ENCODE measurements around the gene RAB4A. TPM values are rescaled to one million over a fixed set of nuclear protein-coding genes. Genes with fewer than 3 reads are reported as not detected.

Gene RAB4A
- total RNA-seq, 1 donor from 2014 or later, result 51.5 TPM

DNA sequence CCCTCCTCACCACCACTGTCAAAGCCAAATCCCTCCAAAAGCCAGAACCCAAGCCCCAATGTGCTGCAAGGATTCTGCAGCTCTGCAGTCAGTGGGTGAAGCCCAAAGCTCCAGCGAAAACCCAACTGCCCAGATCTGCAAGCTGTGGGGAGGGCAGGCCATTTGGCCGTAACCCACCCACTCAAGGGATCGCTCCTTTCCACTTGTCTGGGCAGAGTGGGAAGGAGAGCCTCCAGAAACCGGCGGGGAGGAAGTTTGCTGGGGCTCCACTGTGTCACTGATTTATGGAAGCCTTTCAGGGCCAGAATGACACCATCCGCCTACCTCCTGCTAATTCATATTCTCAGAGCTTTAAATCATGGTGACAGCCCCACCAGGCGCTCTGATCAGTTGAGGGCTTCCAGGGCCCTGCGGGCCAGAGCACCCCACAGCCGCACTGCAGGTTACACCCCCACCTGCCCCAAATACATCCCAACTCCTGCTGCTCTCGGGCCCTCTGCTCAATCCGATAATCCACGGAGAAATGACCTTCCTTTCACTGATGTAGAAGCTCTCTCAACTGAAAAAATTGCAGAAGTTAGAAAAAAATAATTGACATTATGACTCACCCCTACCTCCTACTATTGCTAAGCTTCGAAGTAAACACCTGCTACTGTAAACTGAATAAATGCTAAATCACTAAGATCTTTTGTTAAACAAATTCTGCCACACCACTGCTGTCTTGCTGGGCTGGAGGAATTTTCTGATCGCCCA, 40.6 kb upstream of the RAB4A start:
- Histone ChIP-seq H3K36me3 (no peaks in the 10 kb centered on the region), H3K27me3 (ENCODE audit: low read depth) (peaks cover 5% of the 10 kb centered on the region), H3K9me3 (no peaks in the 10 kb centered on the region), H3K27ac (peak overlapping the region; percentile 66), H3K4me1 (peaks cover 32% of the 10 kb centered on the region), H3K4me3 (peak overlapping the region; percentile 3)
- peak; percentile 11 to 13 for ATAC-seq
- intact Hi-C loops (cut with DNase I), result no loop called here
- TF ChIP-seq, protein P1, sequence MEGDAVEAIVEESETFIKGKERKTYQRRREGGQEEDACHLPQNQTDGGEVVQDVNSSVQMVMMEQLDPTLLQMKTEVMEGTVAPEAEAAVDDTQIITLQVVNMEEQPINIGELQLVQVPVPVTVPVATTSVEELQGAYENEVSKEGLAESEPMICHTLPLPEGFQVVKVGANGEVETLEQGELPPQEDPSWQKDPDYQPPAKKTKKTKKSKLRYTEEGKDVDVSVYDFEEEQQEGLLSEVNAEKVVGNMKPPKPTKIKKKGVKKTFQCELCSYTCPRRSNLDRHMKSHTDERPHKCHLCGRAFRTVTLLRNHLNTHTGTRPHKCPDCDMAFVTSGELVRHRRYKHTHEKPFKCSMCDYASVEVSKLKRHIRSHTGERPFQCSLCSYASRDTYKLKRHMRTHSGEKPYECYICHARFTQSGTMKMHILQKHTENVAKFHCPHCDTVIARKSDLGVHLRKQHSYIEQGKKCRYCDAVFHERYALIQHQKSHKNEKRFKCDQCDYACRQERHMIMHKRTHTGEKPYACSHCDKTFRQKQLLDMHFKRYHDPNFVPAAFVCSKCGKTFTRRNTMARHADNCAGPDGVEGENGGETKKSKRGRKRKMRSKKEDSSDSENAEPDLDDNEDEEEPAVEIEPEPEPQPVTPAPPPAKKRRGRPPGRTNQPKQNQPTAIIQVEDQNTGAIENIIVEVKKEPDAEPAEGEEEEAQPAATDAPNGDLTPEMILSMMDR (IDR thresholded peaks at IDR 0.05), result no peak
- no peak for DNase-seq

DNA sequence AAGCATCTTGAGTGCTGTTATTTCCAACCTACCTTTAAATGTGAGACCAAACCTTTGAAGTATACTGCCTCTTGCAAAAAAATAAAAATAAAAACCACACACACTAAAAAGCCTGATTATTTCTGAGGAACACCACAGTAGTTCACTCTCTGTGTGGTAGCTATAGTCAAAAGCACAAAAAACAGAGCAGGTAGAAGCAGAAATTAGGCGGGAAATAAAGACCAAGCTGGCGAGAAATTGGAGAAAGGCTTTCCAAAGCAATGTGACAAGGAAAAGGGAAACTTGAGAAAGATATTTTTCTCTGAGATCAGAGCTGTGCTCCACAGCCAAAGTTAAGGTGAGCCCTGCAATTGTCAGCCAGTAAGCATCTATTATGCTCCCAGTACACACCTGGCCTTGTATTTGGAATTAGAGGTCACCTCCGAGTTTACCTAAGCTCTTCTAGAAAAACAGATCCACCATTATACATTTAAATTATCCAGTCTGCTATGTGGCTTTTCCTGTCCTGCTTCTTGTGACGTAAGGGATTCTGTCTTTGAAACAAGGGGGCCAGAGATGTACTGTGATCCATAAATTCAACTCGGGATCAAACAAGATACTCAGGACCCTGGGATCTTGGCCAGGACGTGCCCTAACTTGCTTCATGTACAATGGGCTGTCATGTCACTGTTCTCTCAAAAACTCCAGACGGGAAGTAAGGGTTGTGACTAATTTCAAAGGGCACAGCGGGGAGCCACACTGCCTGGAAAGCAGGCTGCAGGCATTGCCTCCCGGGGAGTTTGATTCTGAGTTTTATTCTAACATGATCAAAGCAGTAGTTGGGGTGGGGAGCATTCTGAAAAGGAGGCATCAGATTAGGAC, 39.8 kb upstream of the RAB4A start:
- no peaks in the 10 kb centered on the region for H3K9me3 ChIP-seq
- no peak overlapping the region for H3K4me3 ChIP-seq
- DNase-seq (no peak), ATAC-seq (no peak)
- no peak overlapping the region for H3K27ac ChIP-seq
- H3K27me3 ChIP-seq (ENCODE audit: low read depth), result peaks cover 5% of the 10 kb centered on the region
- H3K36me3 ChIP-seq, result no peaks in the 10 kb centered on the region
- TF ChIP-seq, protein P1 (IDR thresholded peaks at IDR 0.05), result no peak
- intact Hi-C loops (cut with DNase I), result no loop called here
- H3K4me1 ChIP-seq, result peaks cover 32% of the 10 kb centered on the region

DNA sequence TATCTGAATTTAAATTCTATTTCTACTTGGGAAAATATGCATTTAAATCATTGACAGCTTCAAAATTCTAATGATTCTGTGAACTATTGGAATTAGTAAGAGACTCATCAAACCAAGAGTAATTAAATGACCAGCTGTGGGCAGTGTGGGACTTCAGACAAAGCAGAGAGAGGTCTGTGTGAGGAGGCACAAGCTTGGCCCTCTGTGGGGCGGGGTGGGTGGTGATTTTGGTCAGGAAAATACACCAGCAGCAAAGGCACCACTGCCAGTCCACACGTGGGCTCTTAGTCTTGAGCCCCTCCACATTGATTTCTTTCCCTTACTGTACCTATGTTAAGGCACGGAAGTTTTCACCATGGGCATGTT, 39.2 kb upstream of the RAB4A start:
- H3K36me3 ChIP-seq, result no peaks in the 10 kb centered on the region
- peaks cover 32% of the 10 kb centered on the region for H3K4me1 ChIP-seq
- no peak overlapping the region for H3K27ac ChIP-seq
- H3K4me3 ChIP-seq, result no peak overlapping the region
- ATAC-seq, result no peak
- TF ChIP-seq, protein P1 (IDR thresholded peaks at IDR 0.05), result no peak
- no peak for DNase-seq
- H3K9me3 ChIP-seq, result no peaks in the 10 kb centered on the region
- peaks cover 5% of the 10 kb centered on the region for H3K27me3 ChIP-seq (ENCODE audit: low read depth)
- intact Hi-C loops (cut with DNase I), result no loop called here

DNA sequence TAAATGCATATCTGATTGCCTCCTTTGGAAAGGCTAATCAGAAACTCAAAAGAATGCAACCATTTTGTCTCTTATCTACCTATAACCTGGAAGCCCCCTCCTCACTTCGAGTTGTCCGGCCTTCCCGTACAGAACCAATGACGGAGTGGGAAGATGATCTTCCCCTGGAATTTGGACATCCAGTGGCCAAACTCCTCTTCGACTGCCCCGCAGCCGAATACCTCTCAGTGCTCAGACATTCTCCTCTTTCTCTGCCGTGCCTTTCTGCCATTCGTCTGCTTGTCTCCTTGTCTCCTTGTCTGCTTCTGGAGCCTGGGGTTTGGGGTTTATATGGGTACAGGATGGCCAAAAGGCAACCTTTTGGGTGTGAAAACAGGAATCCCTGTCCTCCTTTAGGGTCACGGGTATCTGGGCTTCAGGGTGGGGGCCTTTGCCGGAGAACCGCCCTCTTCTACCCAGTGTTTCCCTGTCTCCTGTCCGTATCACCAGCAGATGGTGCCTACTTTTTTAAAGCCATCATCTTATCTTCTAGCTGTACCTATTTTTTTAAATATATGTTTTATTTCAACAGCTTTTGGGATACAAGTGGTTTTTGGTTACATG, 35.9 kb upstream of the RAB4A start:
- no peak overlapping the region for H3K27ac ChIP-seq

DNA sequence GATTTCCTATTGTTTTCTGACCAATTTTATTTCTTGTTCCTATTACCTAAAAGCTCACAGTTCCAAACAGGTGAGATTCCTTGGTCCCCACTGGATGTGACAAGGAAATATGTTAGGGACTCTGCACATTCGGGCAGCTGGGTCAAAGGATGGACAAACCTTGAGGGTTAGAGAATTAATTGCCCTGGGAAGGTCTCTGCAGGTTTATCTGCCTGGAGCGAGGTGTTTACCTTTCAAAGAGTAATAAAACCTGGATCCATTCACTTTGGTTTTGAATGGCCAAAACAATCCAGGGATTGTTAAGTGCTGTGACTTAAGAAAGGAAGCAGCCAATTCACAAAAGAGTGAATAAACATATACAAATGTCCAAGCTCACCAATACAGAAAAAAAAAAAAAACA, 33.6 kb upstream of the RAB4A start:
- no peak overlapping the region for H3K4me3 ChIP-seq
- H3K4me1 ChIP-seq, result no peaks in the 10 kb centered on the region
- ATAC-seq (no peak), DNase-seq (no peak)
- intact Hi-C loops (cut with DNase I), result no loop called here
- no peaks in the 10 kb centered on the region for H3K9me3 ChIP-seq
- no peak overlapping the region for H3K27ac ChIP-seq
- H3K36me3 ChIP-seq, result no peaks in the 10 kb centered on the region
- peaks cover 5% of the 10 kb centered on the region for H3K27me3 ChIP-seq (ENCODE audit: low read depth)
- TF ChIP-seq, protein P1 (IDR thresholded peaks at IDR 0.05), result no peak

More for the DNA sequence above, 35.9 kb upstream of the RAB4A start:
- H3K4me1 ChIP-seq, result peaks cover 12% of the 10 kb centered on the region
- no peaks in the 10 kb centered on the region for H3K9me3 ChIP-seq
- intact Hi-C loops (cut with DNase I), result no loop called here
- peaks cover 5% of the 10 kb centered on the region for H3K27me3 ChIP-seq (ENCODE audit: low read depth)
- TF ChIP-seq, protein P1 (IDR thresholded peaks at IDR 0.05), result no peak
- ATAC-seq (no peak), DNase-seq (no peak)
- H3K36me3 ChIP-seq, result no peaks in the 10 kb centered on the region
- no peak overlapping the region for H3K4me3 ChIP-seq
